Esophagus squamous epithelium (tissue), 4 donors: ENCODE measurements around the gene FAM209B.

ENCODE experiments used
- CTCF ChIP-seq, 6 experiments: fragments of 450-650 bp in 4 of 6; fragments of 200-600 bp in 2 of 6; sonication (generic) in 2 of 6; IDR thresholded peaks; one replicate each; pipeline ENCODE4 v1.5.1; 2016 to 2019; ENCODE audit warnings: antibody characterized with exemption in 6 of 6, mild to moderate bottlenecking in 4 of 6, moderate library complexity in 4 of 6
- POLR2A ChIP-seq, 4 donors: fragments of 450-650 bp; IDR thresholded peaks; one replicate each; pipeline ENCODE4 v1.6.1; 2017; ENCODE audit warnings: antibody characterized with exemption in 4 of 4, mild to moderate bottlenecking in 4 of 4, moderate library complexity in 3 of 4

GRCh38 chr20:56527521-56527920 is 5.5 kb upstream of the FAM209B start:
- no peak for TF ChIP-seq CTCF (IDR thresholded peaks at IDR 0.05)
- no peak for TF ChIP-seq POLR2A (IDR thresholded peaks at IDR 0.05)
